Activated gamma-delta T cell treated with anti-CD3 and anti-CD28 coated beads, Interleukin-2, amount 50 U/mL, for 16 hours (primary cell): ENCODE data around the gene NKX6-2.
"Not testable (repeated sequence)": the region's sequence is repeated elsewhere in the genome, so short reads cannot be mapped to it uniquely, and the experiment has no call there.

Experiments
- DNase-seq: peaks from one replicate; pipeline ENCODE4 v3.0.0-alpha.2; 2020; ENCODE audit warnings: low read depth

The NKX6-2 gene

GRCh38 chr10:132785723-132786475, at the start of gene NKX6-2:
TSS of gene NKX6-2 (minus strand) at chr10:132786147. CDS start at chr10:132785948, 199 bp downstream.
- no peak for DNase-seq

DNA sequence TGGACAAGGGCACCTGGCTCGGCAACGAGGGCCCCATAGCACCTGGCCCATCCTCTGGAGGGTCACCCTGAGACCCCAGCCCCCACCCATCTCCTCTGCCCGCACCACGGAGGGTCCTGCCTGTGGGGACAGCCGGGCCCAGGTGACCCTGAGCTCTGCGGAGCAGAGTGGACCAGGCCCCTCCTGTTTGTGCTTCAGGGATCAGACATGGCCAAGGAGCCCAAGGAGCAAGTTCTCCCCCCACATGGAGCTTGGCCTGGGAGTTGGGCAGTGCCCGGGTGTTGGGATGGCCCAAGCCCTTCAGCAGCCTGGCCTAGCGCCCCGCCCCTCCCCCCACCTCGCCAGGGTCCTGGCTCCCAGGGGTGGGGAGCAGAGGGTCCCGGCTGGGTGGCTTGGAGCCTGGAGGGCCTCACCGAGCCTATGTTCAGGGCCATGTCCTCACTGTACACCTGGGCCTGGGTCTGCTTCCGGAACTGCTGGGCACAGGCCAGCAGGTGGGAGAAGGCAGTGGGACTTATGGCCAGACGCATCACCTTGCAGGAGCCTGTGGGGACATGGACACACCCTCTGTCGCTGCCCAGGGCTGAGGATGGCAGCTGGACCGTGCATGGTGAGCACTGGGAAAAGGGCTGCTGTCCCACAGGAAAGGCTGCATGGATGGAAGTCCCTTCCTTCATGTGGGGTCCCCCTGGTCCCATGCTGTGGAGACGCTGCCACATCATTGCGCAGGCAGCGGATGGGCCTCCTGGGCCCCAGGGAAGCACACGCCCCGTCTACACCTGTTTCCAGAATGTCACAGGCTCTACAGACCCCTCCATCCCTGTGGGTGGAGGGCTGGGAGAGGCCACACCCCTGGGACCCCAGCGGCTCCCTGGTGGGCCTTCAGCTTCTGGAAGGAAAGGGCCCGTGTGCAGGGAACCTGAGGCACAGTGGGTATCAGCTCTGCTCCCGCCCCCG, 49.2 kb upstream of the NKX6-2 start:
- no peak for DNase-seq

- no peak for DNase-seq
These were observed 48.4 kb upstream of the NKX6-2 start for GRCh38 chr10:132834311-132834761.

DNA sequence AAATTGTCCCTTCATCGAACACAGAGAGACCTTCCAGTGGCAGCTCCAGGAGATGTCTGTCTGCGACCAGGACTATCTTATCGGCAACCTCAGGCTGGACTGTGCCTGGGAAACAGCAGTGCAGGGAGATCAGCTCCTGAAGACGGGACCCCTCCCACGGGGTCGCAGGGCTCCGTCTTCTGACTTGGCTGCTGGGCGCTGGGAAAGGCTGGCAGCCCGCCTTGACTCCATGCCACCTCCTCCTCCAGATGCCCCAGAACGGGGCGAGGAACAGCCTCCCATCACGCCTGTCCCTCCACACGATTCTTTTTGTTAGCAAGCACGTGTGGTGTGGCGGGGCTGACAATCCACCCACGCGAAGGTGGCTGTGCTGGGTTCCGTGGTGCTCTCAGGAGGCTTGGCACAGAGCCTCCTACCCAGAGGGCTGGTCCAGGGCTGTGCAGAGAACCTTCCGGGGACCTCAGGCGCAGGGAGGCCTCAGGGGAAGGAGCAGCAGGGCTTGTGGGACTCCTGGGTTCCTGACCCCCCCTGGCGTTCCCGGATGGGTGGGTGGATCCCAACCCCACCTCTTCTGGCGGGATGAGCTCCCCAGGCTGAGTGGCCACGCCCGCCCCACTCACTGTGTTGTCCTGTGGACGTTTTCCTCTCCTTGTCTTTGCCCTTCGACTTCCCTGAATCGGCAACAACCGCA, 47.6 kb upstream of the NKX6-2 start:
- no peak for DNase-seq

- DNase-seq: no peak
These were observed 46.4 kb upstream of the NKX6-2 start for GRCh38 chr10:132832186-132832969.

- DNase-seq: no peak
These were observed 43.5 kb upstream of the NKX6-2 start for GRCh38 chr10:132829403-132829802.

DNA sequence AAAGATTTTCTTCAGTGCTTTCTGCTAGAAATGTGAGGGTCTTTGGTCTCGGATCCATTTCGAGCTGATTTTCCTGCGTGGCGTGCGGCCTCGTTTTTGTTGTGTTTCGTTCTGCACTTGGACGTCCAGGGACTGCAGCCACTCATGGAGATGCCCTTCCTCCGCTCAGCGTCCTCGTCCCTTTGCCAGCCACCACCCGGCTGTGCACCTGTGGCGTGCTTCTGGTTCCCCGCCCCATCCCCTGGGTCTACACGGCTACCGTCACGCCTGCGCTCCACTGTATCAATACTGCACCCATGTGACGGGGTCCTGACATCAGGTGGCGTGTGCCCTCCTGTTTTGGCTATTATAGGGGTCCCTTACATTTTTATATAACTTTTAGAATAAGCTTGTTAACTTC, 42.7 kb upstream of the NKX6-2 start:
- no peak for DNase-seq

GRCh38 chr10:132827861-132828539, 42.1 kb upstream of the NKX6-2 start:
- DNase-seq: no peak

DNA sequence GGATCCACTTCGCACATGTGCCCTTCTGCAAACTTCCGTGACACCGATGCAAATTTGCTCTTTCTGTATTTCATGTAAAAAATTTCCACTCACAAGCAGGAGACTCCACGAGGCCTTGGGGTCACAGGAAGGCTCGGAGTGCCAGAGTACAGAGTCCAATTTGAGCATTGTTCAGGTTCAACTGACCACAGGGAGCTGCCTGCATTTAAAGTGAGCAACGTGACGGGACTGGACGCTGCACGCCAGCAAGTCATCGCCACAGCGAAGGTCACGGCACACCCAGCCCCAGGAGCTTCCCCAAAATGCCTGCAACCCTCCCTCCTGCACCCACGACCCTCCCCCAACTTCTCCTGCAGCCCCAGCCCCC, 41.5 kb upstream of the NKX6-2 start:
- DNase-seq: no peak

DNA sequence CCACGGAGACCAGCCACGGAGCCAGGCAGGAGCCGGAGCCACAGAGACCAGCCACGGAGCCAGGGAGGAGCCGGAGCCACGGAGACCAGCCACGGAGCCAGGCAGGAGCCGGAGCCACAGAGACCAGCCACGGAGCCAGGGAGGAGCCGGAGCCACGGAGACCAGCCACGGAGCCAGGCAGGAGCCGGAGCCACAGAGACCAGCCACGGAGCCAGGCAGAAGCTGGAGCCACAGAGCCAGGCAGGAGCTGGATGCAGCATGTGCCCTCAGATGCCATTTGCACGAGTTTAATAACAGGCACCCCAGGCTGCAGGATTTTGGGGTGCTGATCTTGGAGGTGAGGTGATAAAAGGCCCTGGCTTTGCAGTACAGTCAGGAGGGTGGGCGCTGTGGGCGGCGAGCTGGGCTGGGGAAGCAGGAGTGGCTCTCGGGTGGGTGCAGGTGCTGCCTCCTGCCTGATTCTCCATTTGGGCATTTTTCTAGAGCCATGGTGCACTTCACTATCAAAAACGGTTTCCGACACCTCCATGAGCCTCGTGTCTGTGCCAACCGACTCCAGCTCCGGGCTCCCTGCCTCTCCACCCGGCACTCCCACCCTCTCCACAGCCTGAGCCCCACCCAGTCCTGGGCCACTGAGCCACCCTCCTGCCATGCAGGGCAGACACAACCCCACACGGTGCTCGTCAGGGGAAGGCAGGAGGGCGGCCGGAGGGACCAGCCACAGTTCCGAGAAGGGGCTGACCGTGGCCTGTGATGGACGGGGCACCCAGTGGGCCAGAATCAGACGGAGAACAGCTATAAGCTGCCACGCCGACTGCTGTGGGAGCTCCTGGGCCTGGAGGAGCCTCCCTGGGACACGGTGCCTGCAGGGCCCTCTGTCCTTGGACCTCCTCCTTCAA, 40.8 kb upstream of the NKX6-2 start:
- no peak for DNase-seq

- DNase-seq: not testable (repeated sequence)
These were observed 40.0 kb upstream of the NKX6-2 start for GRCh38 chr10:132825783-132826523.

- DNase-seq: no peak
These were observed 34.1 kb upstream of the NKX6-2 start for GRCh38 chr10:132820056-132820455.

- DNase-seq: no peak
These were observed 31.8 kb upstream of the NKX6-2 start for GRCh38 chr10:132817701-132818211.

DNA sequence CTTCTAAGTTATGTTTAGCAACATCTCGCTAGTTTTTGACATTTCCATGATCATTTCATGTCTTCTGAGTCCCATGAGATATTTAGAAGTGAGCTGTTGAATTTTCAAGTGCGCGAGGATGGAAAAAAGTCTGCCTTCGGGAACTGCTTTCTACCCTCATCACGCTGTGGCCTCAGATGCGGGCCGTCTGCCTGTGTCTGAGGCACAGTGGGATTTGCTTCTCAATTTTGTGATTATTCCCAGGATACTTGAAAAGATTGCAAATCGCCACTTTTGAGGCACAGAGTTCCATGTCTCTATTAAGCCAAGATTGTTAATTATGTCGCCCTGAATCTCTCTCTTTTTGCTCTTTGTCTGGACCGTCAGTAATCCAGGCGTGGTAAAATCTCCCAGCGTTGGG, 30.8 kb upstream of the NKX6-2 start:
- no peak for DNase-seq

DNA sequence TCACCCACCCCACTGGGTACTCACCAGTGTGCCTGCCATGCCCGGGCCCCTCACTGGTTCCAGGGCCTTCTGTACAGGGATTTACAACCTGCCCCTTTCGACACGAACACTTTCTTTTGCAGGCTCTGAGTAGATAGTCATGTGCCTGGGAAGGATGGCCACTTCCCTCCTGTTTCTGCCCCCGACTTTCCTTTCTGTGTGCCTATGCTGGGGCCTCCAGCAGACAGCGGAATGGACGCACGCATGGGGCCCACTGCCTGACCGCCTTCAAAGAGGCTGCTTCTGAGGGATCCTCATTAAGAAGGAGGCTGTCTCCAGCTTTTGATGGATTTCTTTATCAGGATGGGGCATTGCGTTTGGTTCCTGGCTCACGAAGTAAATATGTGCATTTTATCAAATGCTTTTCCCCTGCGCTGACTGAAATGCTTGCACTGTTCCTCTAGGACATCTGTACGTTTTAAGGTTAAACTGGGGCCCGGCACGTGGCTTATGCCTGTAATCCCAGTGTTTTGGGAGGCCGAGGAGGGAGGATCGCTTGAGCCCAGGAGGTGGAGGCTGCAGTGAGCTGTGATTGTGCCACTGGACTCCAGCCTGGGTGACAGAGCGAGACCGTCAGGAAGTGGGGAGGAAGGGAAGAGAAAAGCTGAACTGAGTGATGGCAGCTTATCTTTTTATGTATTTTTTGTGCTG, 29.4 kb upstream of the NKX6-2 start:
- no peak for DNase-seq

GRCh38 chr10:132814469-132814856, 28.5 kb upstream of the NKX6-2 start:
- DNase-seq: no peak

- DNase-seq: no peak
These were observed 27.9 kb upstream of the NKX6-2 start for GRCh38 chr10:132813560-132814468.
